Right ventricle myocardium inferior (tissue), 1 donor: ENCODE data around the gene THTPA. TPM values are rescaled to one million over a fixed set of nuclear protein-coding genes. Genes with fewer than 3 reads are reported as not detected.

Experiments
- ATAC-seq: fragments of 200-7000 bp; cut with Tn5 transposase; one replicate; pipeline ENCODE4 v1.9.1; 2020; ENCODE audit warnings: mild to moderate bottlenecking, moderate library complexity
- DNase-seq: peaks from one replicate; pipeline ENCODE4 v3.0.0; 2021; ENCODE audit errors: missing footprints
- intact Hi-C: fragments of 100-400 bp; cut with DNase I; formaldehyde crosslinking; loops from one replicate; pipeline ENCODE4 v1.11.0; 2022
- total RNA-seq: library from RNA; stranded (reverse); fragmentation: NEBNext Ultra II Directional; extraction: Animal tissue kit (Norgen Biotek cat#: 25700); gene quantifications from one replicate; pipeline ENCODE4 v1.2.1, GENCODE V29; 2021
- donor health status: DM: no; HTN: yes; CAD: no; lungs with severe emphysema.

Gene THTPA
- total RNA-seq, 1 donor from 2014 or later, result 16.0 TPM

DNA sequence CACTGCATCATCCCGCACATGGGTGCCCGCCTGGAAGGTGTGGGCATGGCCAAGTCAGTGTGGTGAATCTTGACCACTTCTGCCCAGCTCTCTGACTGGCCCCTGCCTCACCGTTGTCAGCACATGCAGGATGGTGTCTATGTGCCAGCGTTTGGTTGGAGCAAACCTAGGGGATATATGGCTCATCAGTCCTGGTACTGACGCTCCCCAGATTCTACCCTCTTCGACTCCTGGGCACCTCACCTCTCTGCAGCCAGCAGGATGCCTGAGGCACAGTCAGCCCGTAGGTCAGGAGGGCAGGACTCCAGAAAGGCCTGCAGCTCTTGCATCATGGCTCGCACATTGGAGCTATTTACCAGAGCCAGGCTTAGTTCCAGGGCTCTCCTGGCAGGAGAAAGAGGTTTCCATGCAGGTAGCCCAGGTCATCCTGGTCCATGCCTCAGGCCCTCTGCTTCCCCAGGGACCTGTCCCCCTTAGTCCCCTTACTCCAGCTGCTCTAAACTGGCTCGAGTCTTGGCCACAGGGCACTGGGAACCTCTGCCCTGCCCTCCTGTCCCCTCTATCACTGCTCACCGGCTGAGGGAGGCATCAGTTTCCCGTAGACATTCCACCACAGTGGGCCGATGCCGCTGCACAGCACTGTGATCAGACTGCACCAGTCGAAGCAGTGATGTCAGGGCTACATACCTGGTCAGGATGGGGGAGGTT is 7.6 kb downstream of the THTPA start:
- intact Hi-C loops, result loop anchor here (2.0 to 10.0 kb wide), 2 partner anchors 85 to 299 kb away; no protein-coding TSS in a partner anchor
- ATAC-seq (no peak), DNase-seq (no peak)

GRCh38 chr14:23564181-23564812 is 8.2 kb downstream of the THTPA start:
- ATAC-seq (no peak), DNase-seq (no peak)
- intact Hi-C loops, result loop anchor here (10.0 kb wide), 1 partner anchor 299 kb away; no protein-coding TSS in a partner anchor

DNA sequence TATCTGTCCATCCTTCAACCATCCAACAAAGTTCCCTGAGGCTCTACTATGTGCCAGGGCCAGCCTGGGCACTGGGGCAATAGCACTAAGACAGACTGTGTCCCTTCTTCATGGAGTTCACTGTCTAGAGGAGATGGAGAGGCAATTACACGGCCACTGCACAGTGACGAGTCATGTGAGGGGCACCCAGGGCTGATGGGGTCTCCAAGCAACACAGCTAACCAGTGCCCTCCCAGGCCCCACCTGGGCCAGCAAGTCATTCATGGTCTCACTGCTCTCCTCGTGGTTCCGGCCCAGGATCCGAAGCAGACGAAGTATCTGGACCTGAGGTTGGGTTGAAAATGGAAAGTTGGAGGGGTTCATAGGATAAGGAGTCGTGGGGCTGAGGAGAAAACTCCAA is 8.8 kb downstream of the THTPA start:
- intact Hi-C loops, result loop anchor here (10.0 kb wide), 1 partner anchor 300 kb away; no protein-coding TSS in a partner anchor
- no peak for DNase-seq

GRCh38 chr14:23565626-23566025 is 9.6 kb downstream of the THTPA start:
- DNase-seq (no peak), ATAC-seq (no peak)
- intact Hi-C loops, result loop anchor here (10.0 kb wide), 1 partner anchor 301 kb away; no protein-coding TSS in a partner anchor

More for the DNA sequence above, 8.8 kb downstream of the THTPA start:
- ATAC-seq, result no peak

DNA sequence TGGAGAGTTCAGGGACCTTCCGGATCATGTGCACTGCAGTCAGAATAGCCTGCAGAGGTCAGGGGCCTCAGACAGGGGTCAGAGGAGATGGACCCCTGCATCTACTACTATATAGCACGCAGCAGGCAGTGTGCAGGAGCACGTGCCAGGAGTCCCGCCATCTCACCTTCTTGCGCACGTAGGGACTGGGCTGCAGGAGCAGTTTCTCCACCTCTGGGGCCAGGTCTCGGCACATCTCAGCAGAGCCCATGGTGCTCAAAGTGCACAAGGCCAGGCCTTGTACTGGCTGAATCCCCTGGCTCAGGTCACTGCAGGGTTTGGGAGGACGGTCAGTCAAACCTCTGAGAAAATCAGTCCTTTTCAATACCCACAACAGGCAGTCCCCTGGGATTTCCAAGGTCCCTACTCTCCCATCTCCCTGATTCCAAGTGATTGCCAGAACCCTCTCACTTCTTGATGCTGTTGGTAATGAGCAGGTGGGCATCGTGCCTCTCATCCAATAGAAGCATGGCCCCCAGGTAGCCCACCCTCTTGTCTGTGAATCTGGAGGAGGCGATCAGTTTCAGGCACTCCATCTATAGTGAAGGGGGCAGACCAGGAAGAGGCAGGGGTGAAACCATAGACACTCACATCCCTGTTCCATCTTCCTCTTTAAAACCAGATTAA is 10.2 kb downstream of the THTPA start:
- DNase-seq, result no peak
- intact Hi-C loops, result loop anchor here (10.0 kb wide), 1 partner anchor 301 kb away; no protein-coding TSS in a partner anchor
- ATAC-seq, result no peak

DNA sequence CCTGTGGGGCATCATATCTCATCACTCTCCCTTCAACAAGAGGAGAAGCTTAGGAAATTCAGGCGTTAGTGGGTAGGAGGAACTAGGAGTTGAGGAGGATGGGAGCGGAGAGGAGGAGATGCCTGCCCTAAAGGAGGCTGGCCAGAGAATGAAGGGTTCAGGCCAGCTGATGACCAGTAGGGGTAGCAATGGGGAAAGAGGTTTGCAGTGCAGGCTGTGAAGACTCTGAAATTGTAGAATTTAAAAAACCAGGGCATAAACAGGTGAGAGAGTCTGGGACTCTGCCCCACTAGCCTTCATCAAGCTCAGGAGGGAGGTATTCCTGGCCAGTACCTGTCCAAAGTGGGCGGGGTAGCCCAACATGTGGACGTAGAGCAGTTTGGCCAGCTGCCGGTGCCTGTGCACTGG is 10.7 kb downstream of the THTPA start:
- DNase-seq (no peak), ATAC-seq (peak; percentile 21)
- intact Hi-C loops, result loop anchor here (10.0 kb wide), 1 partner anchor 302 kb away; no protein-coding TSS in a partner anchor

- intact Hi-C loops, result loop anchor here (10.0 kb wide), 1 partner anchor 303 kb away; no protein-coding TSS in a partner anchor
- DNase-seq, result peak; percentile 95
- peak; percentile 76 for ATAC-seq
These were observed 11.3 kb downstream of the THTPA start, which contains the start of gene AP1G2 for GRCh38 chr14:23567186-23568020. Gene AP1G2, minus strand, starts transcription at chr14:23567791. Its CDS starts 477 bp downstream, at chr14:23567314.

- no peak for DNase-seq
- intact Hi-C loops, result loop anchor here (10.0 kb wide), 1 partner anchor 303 kb away; no protein-coding TSS in a partner anchor
- ATAC-seq, result no peak
These were observed 12.0 kb downstream of the THTPA start for GRCh38 chr14:23568021-23568599.

DNA sequence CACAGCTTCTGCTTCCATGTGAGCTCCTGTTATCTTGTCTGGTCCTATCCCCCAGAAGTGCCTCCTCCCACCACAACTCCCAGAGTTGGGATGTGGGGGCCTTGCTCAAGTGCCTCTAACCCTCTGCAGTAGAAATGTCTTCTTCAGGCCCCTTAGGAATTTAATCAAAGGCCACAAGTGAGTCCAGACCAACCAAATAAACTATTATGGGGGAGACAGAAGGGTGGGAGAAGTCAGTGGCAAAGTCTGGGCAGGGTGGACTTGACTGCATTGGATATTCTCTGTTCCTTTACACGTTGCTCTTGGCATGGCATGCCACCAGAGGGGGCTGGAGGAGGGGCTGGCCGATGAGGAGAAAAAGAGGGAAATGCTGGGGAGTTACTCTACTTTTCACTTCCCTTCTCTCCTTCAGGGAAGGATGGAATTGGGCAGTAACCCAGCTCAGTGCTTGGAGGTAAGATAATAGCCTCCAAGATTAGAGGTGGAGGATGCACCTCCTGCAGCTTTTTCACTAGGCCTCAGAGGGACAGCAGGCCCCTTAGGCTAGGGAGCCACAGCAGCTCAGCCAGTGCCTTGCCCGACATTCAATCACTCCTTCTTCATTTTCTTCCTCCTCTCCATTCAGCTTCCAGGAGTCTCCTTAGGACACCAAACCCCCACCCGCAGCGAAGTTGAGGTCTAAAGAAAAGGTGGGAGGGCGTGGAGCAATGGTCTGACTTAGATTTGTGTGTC is 12.7 kb downstream of the THTPA start:
- DNase-seq, result no peak
- intact Hi-C loops, result loop anchor here (10.0 kb wide), 1 partner anchor 304 kb away; no protein-coding TSS in a partner anchor
- ATAC-seq, result no peak

- intact Hi-C loops, result loop anchor here (10.0 kb wide), 1 partner anchor 305 kb away; no protein-coding TSS in a partner anchor
- no peak for ATAC-seq
- DNase-seq, result no peak
These were observed 13.5 kb downstream of the THTPA start for GRCh38 chr14:23569443-23570151.

- ATAC-seq (no peak), DNase-seq (no peak)
- intact Hi-C loops, result no loop called here
These were observed 14.9 kb downstream of the THTPA start for GRCh38 chr14:23570806-23571483.

GRCh38 chr14:23571701-23572523 is 15.8 kb downstream of the THTPA start:
- ATAC-seq, result no peak
- no peak for DNase-seq
- intact Hi-C loops, result no loop called here

GRCh38 chr14:23572524-23572828 is 16.4 kb downstream of the THTPA start:
- intact Hi-C loops, result no loop called here
- ATAC-seq, result no peak
- DNase-seq, result no peak

GRCh38 chr14:23572836-23573235 is 16.8 kb downstream of the THTPA start:
- no peak for DNase-seq
- intact Hi-C loops, result no loop called here
- peak; percentile 37 for ATAC-seq

GRCh38 chr14:23573384-23574015 is 17.4 kb downstream of the THTPA start:
- intact Hi-C loops, result no loop called here
- DNase-seq, result no peak
- no peak for ATAC-seq
